ENCODE data around the gene PDE5A. TPM values are rescaled to one million over a fixed set of nuclear protein-coding genes. Genes with fewer than 3 reads are reported as not detected.

PDE5A gene
- total RNA-seq, 1 experiment from 2014 or later, result 8.1 TPM

DNA sequence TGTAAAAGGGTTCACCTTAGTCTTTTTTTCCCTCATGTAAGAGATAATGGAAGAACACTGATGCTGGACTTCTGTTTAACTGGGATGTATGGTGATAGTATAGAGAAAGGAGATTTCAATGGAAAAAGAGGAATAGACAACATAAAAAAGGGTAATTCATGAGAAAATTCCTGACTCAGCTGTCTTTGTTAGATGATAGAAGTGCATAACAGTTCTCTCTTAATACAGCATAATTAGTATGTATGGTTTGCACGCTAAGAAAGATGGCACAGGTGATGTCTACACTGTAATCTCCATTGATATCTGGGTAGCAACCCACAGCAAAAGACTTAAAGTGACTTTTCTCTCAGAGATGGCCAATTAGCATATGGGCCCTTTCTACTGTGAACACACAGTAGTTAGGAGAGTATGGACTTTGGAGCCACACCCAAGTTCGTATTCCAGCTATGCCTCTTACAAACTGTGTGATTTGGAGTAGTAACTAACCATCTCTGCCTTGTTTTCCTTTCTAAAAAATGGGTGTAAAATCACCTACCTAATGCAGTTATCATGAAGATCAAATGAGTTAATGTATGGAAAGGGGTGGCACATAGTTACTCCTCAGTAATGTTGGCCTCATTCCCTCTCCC lies 149.3 kb downstream of the PDE5A start:
- Histone ChIP-seq H3K4me2 (ENCODE audit: low read length) (no peak overlapping the region), H3K4me1 (ENCODE audit: insufficient read depth, low read length) (no peaks in the 10 kb centered on the region), H3K79me2 (ENCODE audit: low read length) (no peaks in the 10 kb centered on the region), H3K9me2 (replicated peaks; ENCODE audit: low read length) (no peaks in the 10 kb centered on the region), H3K4me3 (ENCODE audit: low read length) (no peak overlapping the region), H2AFZ (ENCODE audit: low read length) (no peak overlapping the region), H4K20me1 (ENCODE audit: low read length) (no peaks in the 10 kb centered on the region), H3F3A (ENCODE audit: low read length, unreplicated experiment) (no peaks in the 10 kb centered on the region), H3K9ac (ENCODE audit: low read length) (no peak overlapping the region), H3K36me3 (ENCODE audit: low read depth, low read length) (peaks cover 4% of the 10 kb centered on the region), H3K27me3 (ENCODE audit: low read length) (no peaks in the 10 kb centered on the region), H3K27ac (ENCODE audit: low read length) (no peak overlapping the region), H3K9me3 (ENCODE audit: low read length) (no peaks in the 10 kb centered on the region)
- TF ChIP-seq EZH2phosphoT487 (IDR thresholded peaks at IDR 0.05; ENCODE audit: borderline replicate concordance, low read length) (no peak), EZH2 (IDR thresholded peaks at IDR 0.05; ENCODE audit: low read length, unreplicated experiment) (no peak)
- TF ChIP-seq, protein P1, sequence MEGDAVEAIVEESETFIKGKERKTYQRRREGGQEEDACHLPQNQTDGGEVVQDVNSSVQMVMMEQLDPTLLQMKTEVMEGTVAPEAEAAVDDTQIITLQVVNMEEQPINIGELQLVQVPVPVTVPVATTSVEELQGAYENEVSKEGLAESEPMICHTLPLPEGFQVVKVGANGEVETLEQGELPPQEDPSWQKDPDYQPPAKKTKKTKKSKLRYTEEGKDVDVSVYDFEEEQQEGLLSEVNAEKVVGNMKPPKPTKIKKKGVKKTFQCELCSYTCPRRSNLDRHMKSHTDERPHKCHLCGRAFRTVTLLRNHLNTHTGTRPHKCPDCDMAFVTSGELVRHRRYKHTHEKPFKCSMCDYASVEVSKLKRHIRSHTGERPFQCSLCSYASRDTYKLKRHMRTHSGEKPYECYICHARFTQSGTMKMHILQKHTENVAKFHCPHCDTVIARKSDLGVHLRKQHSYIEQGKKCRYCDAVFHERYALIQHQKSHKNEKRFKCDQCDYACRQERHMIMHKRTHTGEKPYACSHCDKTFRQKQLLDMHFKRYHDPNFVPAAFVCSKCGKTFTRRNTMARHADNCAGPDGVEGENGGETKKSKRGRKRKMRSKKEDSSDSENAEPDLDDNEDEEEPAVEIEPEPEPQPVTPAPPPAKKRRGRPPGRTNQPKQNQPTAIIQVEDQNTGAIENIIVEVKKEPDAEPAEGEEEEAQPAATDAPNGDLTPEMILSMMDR (conservative IDR thresholded peaks at IDR 0.05; ENCODE audit: low read depth, low read length), result no peak
- ATAC-seq (no peak), DNase-seq (no peak)
- ChIA-PET POLR2A (ENCODE audit: unreplicated experiment) (no interaction called here), CTCF (no interaction called here)
- intact Hi-C loops (cut with micrococcal nuclease), result no loop called here
- no TSS peak for BruUV-seq (replicated peaks)

DNA sequence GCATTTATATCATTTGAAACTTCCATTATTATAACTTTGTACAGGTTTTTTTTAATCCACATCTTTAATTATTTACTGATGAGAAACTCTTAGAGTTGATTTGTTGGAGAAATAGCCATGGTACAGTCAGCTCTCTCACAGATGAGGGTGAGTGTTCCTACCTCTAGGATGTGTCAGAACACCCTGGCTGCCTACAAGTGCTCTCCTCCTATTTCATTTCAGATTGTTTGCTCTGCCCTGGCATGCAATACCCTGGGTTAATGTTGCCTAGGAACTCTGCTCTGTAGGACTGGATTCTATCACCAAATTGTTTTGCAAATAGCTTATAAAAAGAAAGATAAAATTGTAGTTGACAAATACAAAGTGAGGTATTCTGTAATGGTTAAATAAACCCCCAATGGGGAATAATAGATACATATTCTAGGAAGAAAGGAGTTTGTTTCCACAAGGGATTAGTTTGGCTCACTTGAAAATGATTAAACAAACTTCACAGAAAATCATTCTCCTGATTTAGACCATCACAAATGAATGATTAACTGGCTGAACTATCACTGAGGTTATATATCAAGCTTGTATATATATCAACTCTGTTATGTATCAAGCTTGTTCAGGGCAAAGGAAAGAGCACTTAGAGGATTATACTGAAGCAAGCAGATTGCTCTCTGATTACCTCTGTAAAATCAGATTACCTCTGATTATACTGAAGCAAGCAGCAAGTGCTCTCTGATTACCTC lies 150.0 kb downstream of the PDE5A start:
- no peak overlapping the region for H3K27ac ChIP-seq (ENCODE audit: low read length)
- no peaks in the 10 kb centered on the region for H3K27me3 ChIP-seq (ENCODE audit: low read length)
- H3K9ac ChIP-seq (ENCODE audit: low read length), result no peak overlapping the region
- no peak overlapping the region for H3K4me2 ChIP-seq (ENCODE audit: low read length)
- no peak for TF ChIP-seq EZH2 (IDR thresholded peaks at IDR 0.05; ENCODE audit: low read length, unreplicated experiment)
- no peaks in the 10 kb centered on the region for H3K4me1 ChIP-seq (ENCODE audit: insufficient read depth, low read length)
- no peak overlapping the region for H3K4me3 ChIP-seq (ENCODE audit: low read length)
- no peak for DNase-seq
- H3F3A ChIP-seq (ENCODE audit: low read length, unreplicated experiment), result no peaks in the 10 kb centered on the region
- no peaks in the 10 kb centered on the region for H3K9me3 ChIP-seq (ENCODE audit: low read length)
- ChIA-PET POLR2A (ENCODE audit: unreplicated experiment) (no interaction called here), CTCF (no interaction called here)
- BruUV-seq (replicated peaks), result no TSS peak
- no peaks in the 10 kb centered on the region for H3K9me2 ChIP-seq (replicated peaks; ENCODE audit: low read length)
- H3K36me3 ChIP-seq (ENCODE audit: low read depth, low read length), result peaks cover 5% of the 10 kb centered on the region
- H2AFZ ChIP-seq (ENCODE audit: low read length), result no peak overlapping the region
- H4K20me1 ChIP-seq (ENCODE audit: low read length), result no peaks in the 10 kb centered on the region
- intact Hi-C loops (cut with micrococcal nuclease), result no loop called here
- no peaks in the 10 kb centered on the region for H3K79me2 ChIP-seq (ENCODE audit: low read length)
- ATAC-seq, result no peak

DNA sequence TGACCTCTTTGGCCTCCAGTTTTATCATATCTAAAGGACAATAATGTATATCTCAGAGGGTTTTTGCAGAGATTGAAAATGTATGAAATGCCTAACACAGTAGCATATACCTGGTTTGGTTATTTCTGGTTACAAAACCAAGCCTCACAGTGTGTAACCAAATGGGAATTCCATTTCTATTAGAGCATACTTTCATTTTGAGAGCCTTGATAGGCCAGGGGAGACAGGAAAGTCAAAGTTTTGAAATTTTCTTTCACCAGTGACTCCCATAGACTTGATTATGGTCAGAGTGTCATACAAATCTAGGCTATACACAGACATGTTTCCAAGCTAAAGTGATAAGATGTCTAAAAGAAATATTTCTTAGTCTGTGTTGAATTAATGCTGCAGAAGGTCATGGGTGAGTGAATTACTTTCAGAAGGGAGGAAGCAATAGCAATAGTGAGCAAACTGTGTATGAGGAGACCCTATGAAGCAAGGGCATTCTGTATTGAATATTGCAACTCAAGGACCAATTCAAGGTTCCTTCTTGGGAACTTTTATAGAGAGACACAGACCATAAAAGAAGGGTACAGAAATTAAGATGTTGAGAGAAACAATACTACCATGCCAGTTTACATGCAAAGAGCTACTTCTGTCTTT lies 151.1 kb downstream of the PDE5A start:
- Histone ChIP-seq H3K36me3 (ENCODE audit: low read depth, low read length) (peaks cover 9% of the 10 kb centered on the region), H3K4me1 (ENCODE audit: insufficient read depth, low read length) (no peaks in the 10 kb centered on the region), H3K27ac (ENCODE audit: low read length) (no peak overlapping the region), H4K20me1 (ENCODE audit: low read length) (no peaks in the 10 kb centered on the region), H3K4me2 (ENCODE audit: low read length) (no peak overlapping the region), H3K79me2 (ENCODE audit: low read length) (no peaks in the 10 kb centered on the region), H2AFZ (ENCODE audit: low read length) (no peak overlapping the region), H3K27me3 (ENCODE audit: low read length) (no peaks in the 10 kb centered on the region), H3K9me2 (replicated peaks; ENCODE audit: low read length) (no peaks in the 10 kb centered on the region), H3F3A (ENCODE audit: low read length, unreplicated experiment) (no peaks in the 10 kb centered on the region), H3K4me3 (ENCODE audit: low read length) (no peak overlapping the region), H3K9ac (ENCODE audit: low read length) (no peak overlapping the region), H3K9me3 (ENCODE audit: low read length) (no peaks in the 10 kb centered on the region)
- no TSS peak for BruUV-seq (replicated peaks)
- POLR2A ChIA-PET (ENCODE audit: unreplicated experiment), result interaction anchor here (0.7 kb wide), 1 partner anchor 11 kb away, joined by 9 read pairs; no protein-coding TSS in a partner anchor
- CTCF ChIA-PET, result no interaction called here
- ATAC-seq, result no peak
- intact Hi-C loops (cut with micrococcal nuclease), result no loop called here
- TF ChIP-seq, protein P1 (conservative IDR thresholded peaks at IDR 0.05; ENCODE audit: low read depth, low read length), result no peak
- TF ChIP-seq EZH2 (IDR thresholded peaks at IDR 0.05; ENCODE audit: low read length, unreplicated experiment) (no peak), EZH2phosphoT487 (IDR thresholded peaks at IDR 0.05; ENCODE audit: borderline replicate concordance, low read length) (no peak)
- no peak for DNase-seq
